ENCODE measurements around the gene PLAGL1.

DNA sequence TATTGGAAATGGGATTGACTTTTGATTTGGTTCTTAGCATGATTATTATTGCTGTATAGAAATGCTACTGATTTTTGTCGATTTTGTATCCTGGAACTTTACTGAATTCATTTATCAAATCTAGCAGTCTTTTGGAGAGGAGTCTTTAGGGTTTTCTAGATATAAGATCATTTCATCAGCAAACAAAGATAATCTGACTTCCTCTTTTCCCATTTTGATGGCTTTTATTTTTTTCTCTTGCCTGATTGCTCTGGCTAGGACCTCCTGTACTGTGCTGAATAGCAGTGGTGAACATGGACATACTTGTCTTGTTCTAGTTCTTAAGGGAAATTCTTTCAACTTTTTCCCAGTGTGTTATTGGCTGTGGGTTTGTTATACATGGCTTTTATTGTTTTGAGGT, 79.2 kb downstream of the PLAGL1 start:
- TF ChIP-seq BHLHE40 (IDR thresholded peaks at IDR 0.05; ENCODE audit: low read depth, low read length) (no peak), CTCF (IDR thresholded peaks at IDR 0.05) (no peak), NFE2L2 (conservative IDR thresholded peaks at IDR 0.05; ENCODE audit: low read length) (no peak), POLR2A (IDR thresholded peaks at IDR 0.05; ENCODE audit: low read length) (no peak)

Measured in A549 (cell line).